ENCODE measurements around the gene NEDD4L. TPM values are rescaled to one million over a fixed set of nuclear protein-coding genes. Genes with fewer than 3 reads are reported as not detected.

The NEDD4L gene
- total and polyA plus RNA-seq, 4 donors: 40.2 to 308 (median 148) TPM

- Histone ChIP-seq H3K4me3 (no peak overlapping the region), H3K27me3 (ENCODE audit: control insufficient read depth in 3 of 3, insufficient read depth in 3 of 3, low read length in 2 of 3) (no peaks in the 10 kb centered on the region), H3K27ac (ENCODE audit: low read depth in 1 of 2, low read length in 1 of 2) (no peak overlapping the region), H3K36me3 (ENCODE audit: control insufficient read depth in 4 of 4, insufficient read depth in 4 of 4, low read length in 4 of 4) (peaks cover 12 to 29% (median 18%) of the 10 kb centered on the region in 4 donors), H3K4me1 (ENCODE audit: control insufficient read depth in 5 of 5, insufficient read depth in 5 of 5, low read length in 5 of 5) (no peaks in the 10 kb centered on the region), H3K9me3 (ENCODE audit: control insufficient read depth in 4 of 4, insufficient read depth in 3 of 4, low read length in 3 of 4) (no peaks in the 10 kb centered on the region), H3K9ac (ENCODE audit: insufficient read depth in 1 of 2, low read length in 2 of 2) (no peak overlapping the region)
- DNase-seq (no peak), ATAC-seq (ENCODE audit: insufficient read depth, low FRiP score) (no peak)
- 96 to 97% methylated on average over 4 of the region's 4 CpGs for WGBS, 2 donors
- no peak for TF ChIP-seq CTCF (IDR thresholded peaks at IDR 0.05; ENCODE audit: control extremely low read depth, extremely low read depth)
Observed at GRCh38 chr18:58353581-58353980, 309.6 kb downstream of the NEDD4L start.

GRCh38 chr18:58354051-58354450 is 310.0 kb downstream of the NEDD4L start:
- H3K9me3 ChIP-seq (ENCODE audit: control insufficient read depth in 4 of 4, insufficient read depth in 3 of 4, low read length in 3 of 4): no peaks in the 10 kb centered on the region
- no peak for DNase-seq
- ATAC-seq (ENCODE audit: insufficient read depth, low FRiP score): no peak
- no peaks in the 10 kb centered on the region for H3K27me3 ChIP-seq (ENCODE audit: control insufficient read depth in 3 of 3, insufficient read depth in 3 of 3, low read length in 2 of 3)
- no peaks in the 10 kb centered on the region for H3K4me1 ChIP-seq (ENCODE audit: control insufficient read depth in 5 of 5, insufficient read depth in 5 of 5, low read length in 5 of 5)
- no peak overlapping the region for H3K4me3 ChIP-seq
- TF ChIP-seq CTCF (IDR thresholded peaks at IDR 0.05; ENCODE audit: control extremely low read depth, extremely low read depth): no peak
- H3K9ac ChIP-seq (ENCODE audit: insufficient read depth in 1 of 2, low read length in 2 of 2): no peak overlapping the region
- no peak overlapping the region for H3K27ac ChIP-seq (ENCODE audit: low read depth in 1 of 2, low read length in 1 of 2)
- H3K36me3 ChIP-seq (ENCODE audit: control insufficient read depth in 4 of 4, insufficient read depth in 4 of 4, low read length in 4 of 4): peaks cover 12 to 29% (median 18%) of the 10 kb centered on the region in 4 donors
- WGBS, 2 donors: 90 to 93% methylated on average over 4 of the region's 4 CpGs

GRCh38 chr18:58354791-58355190 is 310.8 kb downstream of the NEDD4L start:
- ATAC-seq (ENCODE audit: insufficient read depth, low FRiP score) (no peak), DNase-seq (no peak)
- TF ChIP-seq CTCF (IDR thresholded peaks at IDR 0.05; ENCODE audit: control extremely low read depth, extremely low read depth): no peak
- Histone ChIP-seq H3K27me3 (ENCODE audit: control insufficient read depth in 3 of 3, insufficient read depth in 3 of 3, low read length in 2 of 3) (no peaks in the 10 kb centered on the region), H3K27ac (ENCODE audit: low read depth in 1 of 2, low read length in 1 of 2) (no peak overlapping the region), H3K9me3 (ENCODE audit: control insufficient read depth in 4 of 4, insufficient read depth in 3 of 4, low read length in 3 of 4) (no peaks in the 10 kb centered on the region), H3K4me1 (ENCODE audit: control insufficient read depth in 5 of 5, insufficient read depth in 5 of 5, low read length in 5 of 5) (peaks cover 0 to 4% (median 0%) of the 10 kb centered on the region in 5 donors), H3K4me3 (no peak overlapping the region), H3K9ac (ENCODE audit: insufficient read depth in 1 of 2, low read length in 2 of 2) (no peak overlapping the region), H3K36me3 (ENCODE audit: control insufficient read depth in 4 of 4, insufficient read depth in 4 of 4, low read length in 4 of 4) (peaks cover 12 to 25% (median 14%) of the 10 kb centered on the region in 4 donors)
- WGBS, 2 donors: 93 to 95% methylated on average over 10 of the region's 10 CpGs

GRCh38 chr18:58355243-58355642 is 311.2 kb downstream of the NEDD4L start:
- TF ChIP-seq CTCF (IDR thresholded peaks at IDR 0.05; ENCODE audit: control extremely low read depth, extremely low read depth): no peak
- WGBS, 2 donors: 96 to 98% methylated on average over 8 of the region's 8 CpGs
- H3K4me3 ChIP-seq: no peak overlapping the region
- no peaks in the 10 kb centered on the region for H3K27me3 ChIP-seq (ENCODE audit: control insufficient read depth in 3 of 3, insufficient read depth in 3 of 3, low read length in 2 of 3)
- H3K27ac ChIP-seq (ENCODE audit: low read depth in 1 of 2, low read length in 1 of 2): no peak overlapping the region
- DNase-seq (no peak), ATAC-seq (ENCODE audit: insufficient read depth, low FRiP score) (no peak)
- H3K9me3 ChIP-seq (ENCODE audit: control insufficient read depth in 4 of 4, insufficient read depth in 3 of 4, low read length in 3 of 4): no peaks in the 10 kb centered on the region
- peaks cover 9 to 25% (median 14%) of the 10 kb centered on the region in 4 donors for H3K36me3 ChIP-seq (ENCODE audit: control insufficient read depth in 4 of 4, insufficient read depth in 4 of 4, low read length in 4 of 4)
- no peak overlapping the region for H3K9ac ChIP-seq (ENCODE audit: insufficient read depth in 1 of 2, low read length in 2 of 2)
- H3K4me1 ChIP-seq (ENCODE audit: control insufficient read depth in 5 of 5, insufficient read depth in 5 of 5, low read length in 5 of 5): peaks cover 0 to 4% (median 0%) of the 10 kb centered on the region in 5 donors

Measured in lung (tissue), 12 donors.